ENCODE results near the gene TNFAIP3. TPM values are rescaled to one million over a fixed set of nuclear protein-coding genes. Genes with fewer than 3 reads are reported as not detected.

TNFAIP3 gene
- total and polyA plus RNA-seq, 2 donors (not counting 1 experiment from before 2014, with no cell fraction given) = 86.2 to 92.0 TPM

- Mint-ChIP-seq H3K4me3 (no peak overlapping the region), H3K9me3 (ENCODE audit: insufficient read depth) (no peaks in the 10 kb centered on the region), H3K4me1 (peaks cover 29% of the 10 kb centered on the region), H3K27me3 (no peaks in the 10 kb centered on the region), H3K27ac (no peak overlapping the region)
- H3K9me3 ChIP-seq (ENCODE audit: control extremely low read depth in 1 of 3, control insufficient read depth in 2 of 3, insufficient read depth in 1 of 3, low read length in 2 of 3) = no peaks in the 10 kb centered on the region
- no peak for TF ChIP-seq EZH2 (IDR thresholded peaks at IDR 0.05; ENCODE audit: borderline replicate concordance, insufficient read depth, low read depth, low read length, poor library complexity, severe bottlenecking)
- TF ChIP-seq CTCF (IDR thresholded peaks at IDR 0.05) = no peak
- H3K27me3 ChIP-seq (replicated peaks in 1 of 4; ENCODE audit: control extremely low read depth in 1 of 4, control insufficient read depth in 3 of 4, insufficient read depth in 4 of 4, low read length in 3 of 4) = no peaks in the 10 kb centered on the region
- CTCF ChIA-PET = interaction anchor here (1.3 to 13.4 kb wide), 4 partner anchors 37 to 160 kb away, joined by 3 to 199 read pairs (median 19); no protein-coding TSS in a partner anchor
- no peak overlapping the region for H3K27ac ChIP-seq (ENCODE audit: low read length in 2 of 2)
- intact Hi-C loops (cut with micrococcal nuclease) = loop anchor here (5.0 to 10.0 kb wide), 7 partner anchors 62 to 1578 kb away; partner anchors contain the start of genes BCLAF1, IFNGR1 and PERP
- no peak overlapping the region for H3K9ac ChIP-seq (ENCODE audit: low read length)
- ATAC-seq (ENCODE audit: low read depth) = no peak
- no peak overlapping the region for H3K4me2 ChIP-seq (replicated peaks; ENCODE audit: low read depth, low read length, poor library complexity, severe bottlenecking)
- H3K4me3 ChIP-seq (ENCODE audit: control extremely low read depth in 1 of 5, extremely low read depth in 1 of 5, insufficient read depth in 1 of 5, low read depth in 2 of 5, low read length in 4 of 5) = no peak overlapping the region
- peaks cover 19 to 23% of the 10 kb centered on the region in 2 donors for H3K4me1 ChIP-seq (ENCODE audit: control insufficient read depth in 2 of 2, insufficient read depth in 2 of 2, low read length in 2 of 2)
- no peak for DNase-seq
- peaks cover 21% of the 10 kb centered on the region for H4K20me1 ChIP-seq (ENCODE audit: control insufficient read depth, insufficient read depth, low read length, poor library complexity, severe bottlenecking)
- no peak overlapping the region for H2AFZ ChIP-seq (ENCODE audit: insufficient read depth, low read depth, low read length, poor library complexity, severe bottlenecking)
- POLR2A ChIA-PET = no interaction called here
- H3K79me2 ChIP-seq (ENCODE audit: control insufficient read depth, insufficient read depth, low read length) = peaks cover 28% of the 10 kb centered on the region
- H3K36me3 ChIP-seq (replicated peaks in 1 of 2; ENCODE audit: control extremely low read depth in 1 of 2, control insufficient read depth in 1 of 2, extremely low read depth in 1 of 2, insufficient read depth in 2 of 2, low read length in 1 of 2) = no peaks in the 10 kb centered on the region
- 92% methylated on average over 3 of the region's 4 CpGs for WGBS (ENCODE audit: insufficient coverage)
Measured at GRCh38 chr6:137864812-137865508, 2.1 kb upstream of the TNFAIP3 start.
